Measurements from ENCODE around the gene EIF2S3.

Gene EIF2S3

DNA sequence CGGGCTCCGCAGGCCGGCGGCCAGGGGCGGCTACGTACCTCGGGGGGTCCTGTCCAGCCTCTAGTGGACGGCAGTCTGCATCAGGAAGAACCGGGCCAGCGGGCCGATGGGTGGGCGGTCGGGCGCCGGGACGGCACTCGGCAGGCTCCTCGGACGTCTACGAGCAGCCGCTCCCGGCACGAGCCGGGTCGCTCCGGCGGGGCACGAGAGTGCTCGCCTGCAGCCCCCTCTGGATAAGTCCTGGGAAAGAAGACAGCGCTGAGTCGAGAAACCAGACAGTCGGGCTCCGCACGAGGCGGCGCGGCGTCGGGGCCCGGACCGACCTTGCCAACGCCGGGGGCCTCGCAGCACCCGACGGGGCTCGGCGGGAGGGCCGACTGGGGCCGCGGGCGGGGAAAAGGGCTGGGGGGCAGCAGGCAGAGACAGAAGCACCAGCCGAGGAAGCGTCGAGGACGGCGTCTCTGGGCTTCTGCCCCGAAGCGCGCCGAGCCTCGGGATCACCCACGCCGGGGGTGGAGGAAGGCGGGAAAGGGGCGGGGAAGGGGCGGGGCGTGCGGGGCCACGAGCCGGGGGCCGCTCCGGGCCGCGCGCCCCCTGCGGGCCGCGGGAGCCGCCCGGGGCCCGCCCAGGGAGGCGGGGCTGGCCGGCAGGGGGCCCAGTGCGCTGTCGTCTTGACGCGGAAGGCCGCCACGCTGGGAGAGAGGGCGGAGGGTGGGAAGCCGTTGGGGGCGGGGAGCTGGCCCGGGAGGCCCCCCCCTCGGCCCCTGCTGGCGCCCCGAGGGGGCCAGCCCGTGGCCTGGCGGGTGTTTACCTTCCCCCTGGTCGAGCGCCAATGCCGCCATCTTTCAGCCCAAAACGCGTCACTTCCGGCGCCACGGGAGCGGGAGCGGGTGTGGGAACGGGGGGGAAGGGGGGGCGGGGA is 29.7 kb upstream of the EIF2S3 start:
- peak; percentile 77 for ATAC-seq
- TF ChIP-seq, protein P1, sequence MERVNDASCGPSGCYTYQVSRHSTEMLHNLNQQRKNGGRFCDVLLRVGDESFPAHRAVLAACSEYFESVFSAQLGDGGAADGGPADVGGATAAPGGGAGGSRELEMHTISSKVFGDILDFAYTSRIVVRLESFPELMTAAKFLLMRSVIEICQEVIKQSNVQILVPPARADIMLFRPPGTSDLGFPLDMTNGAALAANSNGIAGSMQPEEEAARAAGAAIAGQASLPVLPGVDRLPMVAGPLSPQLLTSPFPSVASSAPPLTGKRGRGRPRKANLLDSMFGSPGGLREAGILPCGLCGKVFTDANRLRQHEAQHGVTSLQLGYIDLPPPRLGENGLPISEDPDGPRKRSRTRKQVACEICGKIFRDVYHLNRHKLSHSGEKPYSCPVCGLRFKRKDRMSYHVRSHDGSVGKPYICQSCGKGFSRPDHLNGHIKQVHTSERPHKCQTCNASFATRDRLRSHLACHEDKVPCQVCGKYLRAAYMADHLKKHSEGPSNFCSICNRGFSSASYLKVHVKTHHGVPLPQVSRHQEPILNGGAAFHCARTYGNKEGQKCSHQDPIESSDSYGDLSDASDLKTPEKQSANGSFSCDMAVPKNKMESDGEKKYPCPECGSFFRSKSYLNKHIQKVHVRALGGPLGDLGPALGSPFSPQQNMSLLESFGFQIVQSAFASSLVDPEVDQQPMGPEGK (CRISPR knock-in tag; IDR thresholded peaks at IDR 0.05; ENCODE audit: borderline replicate concordance), result peak; percentile 41; the same call in 1 of the 2 replicates
- TF ChIP-seq ZFP30 (CRISPR knock-in tag; IDR thresholded peaks at IDR 0.05) (no peak), PPARA (CRISPR knock-in tag; IDR thresholded peaks at IDR 0.05; ENCODE audit: borderline replicate concordance) (no peak), TCF4 (CRISPR knock-in tag; IDR thresholded peaks at IDR 0.05; ENCODE audit: borderline replicate concordance) (no peak), BACH2 (CRISPR knock-in tag; IDR thresholded peaks at IDR 0.05; ENCODE audit: borderline replicate concordance) (no peak), ISL1 (CRISPR knock-in tag; IDR thresholded peaks at IDR 0.05) (no peak)
- TF ChIP-seq, protein P2, sequence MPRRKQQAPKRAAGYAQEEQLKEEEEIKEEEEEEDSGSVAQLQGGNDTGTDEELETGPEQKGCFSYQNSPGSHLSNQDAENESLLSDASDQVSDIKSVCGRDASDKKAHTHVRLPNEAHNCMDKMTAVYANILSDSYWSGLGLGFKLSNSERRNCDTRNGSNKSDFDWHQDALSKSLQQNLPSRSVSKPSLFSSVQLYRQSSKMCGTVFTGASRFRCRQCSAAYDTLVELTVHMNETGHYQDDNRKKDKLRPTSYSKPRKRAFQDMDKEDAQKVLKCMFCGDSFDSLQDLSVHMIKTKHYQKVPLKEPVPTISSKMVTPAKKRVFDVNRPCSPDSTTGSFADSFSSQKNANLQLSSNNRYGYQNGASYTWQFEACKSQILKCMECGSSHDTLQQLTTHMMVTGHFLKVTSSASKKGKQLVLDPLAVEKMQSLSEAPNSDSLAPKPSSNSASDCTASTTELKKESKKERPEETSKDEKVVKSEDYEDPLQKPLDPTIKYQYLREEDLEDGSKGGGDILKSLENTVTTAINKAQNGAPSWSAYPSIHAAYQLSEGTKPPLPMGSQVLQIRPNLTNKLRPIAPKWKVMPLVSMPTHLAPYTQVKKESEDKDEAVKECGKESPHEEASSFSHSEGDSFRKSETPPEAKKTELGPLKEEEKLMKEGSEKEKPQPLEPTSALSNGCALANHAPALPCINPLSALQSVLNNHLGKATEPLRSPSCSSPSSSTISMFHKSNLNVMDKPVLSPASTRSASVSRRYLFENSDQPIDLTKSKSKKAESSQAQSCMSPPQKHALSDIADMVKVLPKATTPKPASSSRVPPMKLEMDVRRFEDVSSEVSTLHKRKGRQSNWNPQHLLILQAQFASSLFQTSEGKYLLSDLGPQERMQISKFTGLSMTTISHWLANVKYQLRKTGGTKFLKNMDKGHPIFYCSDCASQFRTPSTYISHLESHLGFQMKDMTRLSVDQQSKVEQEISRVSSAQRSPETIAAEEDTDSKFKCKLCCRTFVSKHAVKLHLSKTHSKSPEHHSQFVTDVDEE (CRISPR knock-in tag; IDR thresholded peaks at IDR 0.05), result no peak

DNA sequence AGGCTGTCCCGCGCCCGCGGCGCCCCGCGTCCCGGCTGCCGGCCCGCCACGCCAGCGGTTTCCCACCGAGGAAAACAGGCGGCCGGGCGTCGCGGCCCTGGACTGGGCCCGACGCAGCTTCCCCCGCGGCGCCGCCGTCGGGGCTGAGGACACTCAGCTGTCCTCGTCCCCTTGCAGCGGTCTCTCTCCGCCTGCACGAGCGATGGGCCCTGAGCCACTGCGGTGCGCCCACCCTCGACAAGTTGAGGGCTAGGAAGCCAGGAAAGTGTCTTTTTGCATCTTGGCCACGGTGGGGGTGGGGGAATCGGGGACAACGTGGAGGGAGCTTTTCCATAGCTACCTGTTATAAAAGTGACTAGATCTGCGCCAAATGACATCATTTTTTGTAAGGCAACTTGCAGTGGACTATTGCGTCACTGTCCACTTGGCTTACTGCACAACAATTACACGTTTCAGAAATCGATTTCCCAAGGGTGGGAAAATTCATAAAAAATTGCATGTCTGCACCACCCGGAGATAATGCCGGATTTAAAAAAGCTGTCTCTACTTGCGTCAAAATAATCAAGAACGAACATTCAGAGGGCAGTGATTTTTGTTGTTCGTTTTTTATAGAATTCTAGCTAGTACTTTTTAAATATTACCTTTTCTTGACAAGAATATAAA is 28.9 kb upstream of the EIF2S3 start:
- peak; percentile 26 for ATAC-seq
- TF ChIP-seq ZC3H10 (CRISPR knock-in tag; IDR thresholded peaks at IDR 0.05), result no peak
- no peak for TF ChIP-seq ZFP3 (CRISPR knock-in tag; IDR thresholded peaks at IDR 0.05)
- TF ChIP-seq, protein P3, sequence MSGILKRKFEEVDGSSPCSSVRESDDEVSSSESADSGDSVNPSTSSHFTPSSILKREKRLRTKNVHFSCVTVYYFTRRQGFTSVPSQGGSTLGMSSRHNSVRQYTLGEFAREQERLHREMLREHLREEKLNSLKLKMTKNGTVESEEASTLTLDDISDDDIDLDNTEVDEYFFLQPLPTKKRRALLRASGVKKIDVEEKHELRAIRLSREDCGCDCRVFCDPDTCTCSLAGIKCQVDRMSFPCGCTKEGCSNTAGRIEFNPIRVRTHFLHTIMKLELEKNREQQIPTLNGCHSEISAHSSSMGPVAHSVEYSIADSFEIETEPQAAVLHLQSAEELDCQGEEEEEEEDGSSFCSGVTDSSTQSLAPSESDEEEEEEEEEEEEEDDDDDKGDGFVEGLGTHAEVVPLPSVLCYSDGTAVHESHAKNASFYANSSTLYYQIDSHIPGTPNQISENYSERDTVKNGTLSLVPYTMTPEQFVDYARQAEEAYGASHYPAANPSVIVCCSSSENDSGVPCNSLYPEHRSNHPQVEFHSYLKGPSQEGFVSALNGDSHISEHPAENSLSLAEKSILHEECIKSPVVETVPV (CRISPR knock-in tag; IDR thresholded peaks at IDR 0.05), result no peak
- TF ChIP-seq, protein P4, sequence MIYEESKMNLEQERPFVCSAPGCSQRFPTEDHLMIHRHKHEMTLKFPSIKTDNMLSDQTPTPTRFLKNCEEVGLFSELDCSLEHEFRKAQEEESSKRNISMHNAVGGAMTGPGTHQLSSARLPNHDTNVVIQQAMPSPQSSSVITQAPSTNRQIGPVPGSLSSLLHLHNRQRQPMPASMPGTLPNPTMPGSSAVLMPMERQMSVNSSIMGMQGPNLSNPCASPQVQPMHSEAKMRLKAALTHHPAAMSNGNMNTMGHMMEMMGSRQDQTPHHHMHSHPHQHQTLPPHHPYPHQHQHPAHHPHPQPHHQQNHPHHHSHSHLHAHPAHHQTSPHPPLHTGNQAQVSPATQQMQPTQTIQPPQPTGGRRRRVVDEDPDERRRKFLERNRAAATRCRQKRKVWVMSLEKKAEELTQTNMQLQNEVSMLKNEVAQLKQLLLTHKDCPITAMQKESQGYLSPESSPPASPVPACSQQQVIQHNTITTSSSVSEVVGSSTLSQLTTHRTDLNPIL (CRISPR knock-in tag; IDR thresholded peaks at IDR 0.05; ENCODE audit: low read depth), result no peak
- TF ChIP-seq ZFP30 (CRISPR knock-in tag; IDR thresholded peaks at IDR 0.05), result no peak
- TF ChIP-seq, protein P2 (CRISPR knock-in tag; IDR thresholded peaks at IDR 0.05), result no peak
- TF ChIP-seq RARB (CRISPR knock-in tag; IDR thresholded peaks at IDR 0.05), result no peak
- TF ChIP-seq ZNF565 (CRISPR knock-in tag; conservative IDR thresholded peaks at IDR 0.05; ENCODE audit: low read depth), result no peak
- TF ChIP-seq OSR1 (CRISPR knock-in tag; IDR thresholded peaks at IDR 0.05), result no peak
- no peak for TF ChIP-seq CSDC2 (CRISPR knock-in tag; IDR thresholded peaks at IDR 0.05)
- no peak for TF ChIP-seq GLIS3 (CRISPR knock-in tag; IDR thresholded peaks at IDR 0.05)
- no peak for TF ChIP-seq ARNTL (CRISPR knock-in tag; IDR thresholded peaks at IDR 0.05; ENCODE audit: borderline replicate concordance, low read depth)
- TF ChIP-seq SNAI2 (CRISPR knock-in tag; IDR thresholded peaks at IDR 0.05), result no peak
- TF ChIP-seq, protein P5, sequence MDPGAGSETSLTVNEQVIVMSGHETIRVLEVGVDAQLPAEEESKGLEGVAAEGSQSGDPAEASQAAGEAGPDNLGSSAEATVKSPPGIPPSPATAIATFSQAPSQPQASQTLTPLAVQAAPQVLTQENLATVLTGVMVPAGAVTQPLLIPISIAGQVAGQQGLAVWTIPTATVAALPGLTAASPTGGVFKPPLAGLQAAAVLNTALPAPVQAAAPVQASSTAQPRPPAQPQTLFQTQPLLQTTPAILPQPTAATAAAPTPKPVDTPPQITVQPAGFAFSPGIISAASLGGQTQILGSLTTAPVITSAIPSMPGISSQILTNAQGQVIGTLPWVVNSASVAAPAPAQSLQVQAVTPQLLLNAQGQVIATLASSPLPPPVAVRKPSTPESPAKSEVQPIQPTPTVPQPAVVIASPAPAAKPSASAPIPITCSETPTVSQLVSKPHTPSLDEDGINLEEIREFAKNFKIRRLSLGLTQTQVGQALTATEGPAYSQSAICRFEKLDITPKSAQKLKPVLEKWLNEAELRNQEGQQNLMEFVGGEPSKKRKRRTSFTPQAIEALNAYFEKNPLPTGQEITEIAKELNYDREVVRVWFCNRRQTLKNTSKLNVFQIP (CRISPR knock-in tag; IDR thresholded peaks at IDR 0.05; ENCODE audit: borderline replicate concordance, low read depth), result no peak
- TF ChIP-seq TOX (CRISPR knock-in tag; IDR thresholded peaks at IDR 0.05; ENCODE audit: borderline replicate concordance), result no peak
- TF ChIP-seq ZNF70 (CRISPR knock-in tag; IDR thresholded peaks at IDR 0.05), result no peak
- TF ChIP-seq BACH2 (CRISPR knock-in tag; IDR thresholded peaks at IDR 0.05; ENCODE audit: borderline replicate concordance), result no peak

Data from SK-N-SH treated with all-trans-retinoic acid at 6 μM for 48 hours (cell line).